Fibroblast of pulmonary artery (primary cell): ENCODE data around the gene MAFB.

ENCODE experiments used
- DNase-seq: peaks from one replicate; pipeline ENCODE4 v3.0.0-alpha.2; 2010; ENCODE audit warnings: low read depth
- H3K4me3 ChIP-seq: replicated peaks from 2 replicates; pipeline ENCODE4 v1.5.1; 2011; ENCODE audit warnings: low read depth, mild to moderate bottlenecking, control low read depth, low read length, moderate library complexity
- TF ChIP-seq, protein P1 (sequence below): IDR thresholded peaks from 2 replicates; pipeline ENCODE4 v1.5.1; 2011; ENCODE audit warnings: mild to moderate bottlenecking, control low read depth, low read length, inconsistent platforms; ENCODE audit errors: missing control alignments

Gene MAFB

GRCh38 chr20:40652441-40652987, 36.5 kb downstream of the MAFB start:
- no peak for DNase-seq

GRCh38 chr20:40651151-40651550, 37.9 kb downstream of the MAFB start:
- TF ChIP-seq, protein P1, sequence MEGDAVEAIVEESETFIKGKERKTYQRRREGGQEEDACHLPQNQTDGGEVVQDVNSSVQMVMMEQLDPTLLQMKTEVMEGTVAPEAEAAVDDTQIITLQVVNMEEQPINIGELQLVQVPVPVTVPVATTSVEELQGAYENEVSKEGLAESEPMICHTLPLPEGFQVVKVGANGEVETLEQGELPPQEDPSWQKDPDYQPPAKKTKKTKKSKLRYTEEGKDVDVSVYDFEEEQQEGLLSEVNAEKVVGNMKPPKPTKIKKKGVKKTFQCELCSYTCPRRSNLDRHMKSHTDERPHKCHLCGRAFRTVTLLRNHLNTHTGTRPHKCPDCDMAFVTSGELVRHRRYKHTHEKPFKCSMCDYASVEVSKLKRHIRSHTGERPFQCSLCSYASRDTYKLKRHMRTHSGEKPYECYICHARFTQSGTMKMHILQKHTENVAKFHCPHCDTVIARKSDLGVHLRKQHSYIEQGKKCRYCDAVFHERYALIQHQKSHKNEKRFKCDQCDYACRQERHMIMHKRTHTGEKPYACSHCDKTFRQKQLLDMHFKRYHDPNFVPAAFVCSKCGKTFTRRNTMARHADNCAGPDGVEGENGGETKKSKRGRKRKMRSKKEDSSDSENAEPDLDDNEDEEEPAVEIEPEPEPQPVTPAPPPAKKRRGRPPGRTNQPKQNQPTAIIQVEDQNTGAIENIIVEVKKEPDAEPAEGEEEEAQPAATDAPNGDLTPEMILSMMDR, result no peak
- DNase-seq, result peak; percentile 69
- no peak overlapping the region for H3K4me3 ChIP-seq

More at GRCh38 chr20:40652441-40652987, 36.5 kb downstream of the MAFB start:
- TF ChIP-seq, protein P1, result no peak
- H3K4me3 ChIP-seq, result no peak overlapping the region

- DNase-seq, result peak; percentile 22
- TF ChIP-seq, protein P1, result no peak
- H3K4me3 ChIP-seq, result no peak overlapping the region
Observed at GRCh38 chr20:40650707-40651106, 38.3 kb downstream of the MAFB start.

DNA sequence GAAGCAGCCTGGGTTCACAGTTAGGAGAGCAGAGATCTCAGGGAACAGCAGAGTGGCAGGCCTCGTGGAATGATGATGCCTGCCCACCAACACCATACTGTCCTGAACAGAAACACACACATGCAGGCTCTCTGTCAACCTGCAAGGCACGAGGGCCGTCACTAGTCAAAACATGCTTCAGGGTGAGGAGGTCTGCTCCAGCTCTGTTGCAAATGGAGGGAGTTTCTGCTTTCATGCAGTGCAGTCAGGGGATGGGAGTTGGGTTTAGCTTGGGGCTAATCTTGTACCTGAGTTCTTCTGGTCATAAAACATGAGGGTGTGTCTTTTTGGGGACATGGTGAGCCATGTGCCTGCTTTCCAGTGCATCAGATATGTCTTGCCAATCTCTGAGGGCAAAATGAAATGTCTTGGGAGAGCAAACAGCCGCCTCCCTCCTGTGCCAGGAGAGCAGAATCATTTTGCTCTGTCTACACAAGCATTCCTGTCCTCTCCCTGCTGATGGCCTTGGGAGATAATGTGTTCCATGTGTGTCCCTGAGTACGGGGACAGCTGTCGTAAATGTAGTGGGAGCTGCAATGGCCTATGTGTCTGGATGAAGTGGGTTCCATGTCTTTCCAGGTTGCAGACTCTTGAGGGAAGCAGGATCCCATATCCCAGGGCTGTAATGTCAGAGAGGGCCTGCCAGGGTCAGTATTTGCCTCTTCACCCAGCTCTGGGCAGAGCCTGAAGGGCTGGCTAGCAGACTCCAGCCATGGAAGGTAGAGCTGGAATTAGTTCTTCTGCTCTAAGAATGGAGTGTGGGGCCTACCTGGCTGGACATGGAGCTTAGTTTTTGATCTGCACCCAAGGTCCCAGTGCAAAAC, 40.6 kb downstream of the MAFB start:
- DNase-seq, result no peak
- TF ChIP-seq, protein P1, result no peak
- no peak overlapping the region for H3K4me3 ChIP-seq

DNA sequence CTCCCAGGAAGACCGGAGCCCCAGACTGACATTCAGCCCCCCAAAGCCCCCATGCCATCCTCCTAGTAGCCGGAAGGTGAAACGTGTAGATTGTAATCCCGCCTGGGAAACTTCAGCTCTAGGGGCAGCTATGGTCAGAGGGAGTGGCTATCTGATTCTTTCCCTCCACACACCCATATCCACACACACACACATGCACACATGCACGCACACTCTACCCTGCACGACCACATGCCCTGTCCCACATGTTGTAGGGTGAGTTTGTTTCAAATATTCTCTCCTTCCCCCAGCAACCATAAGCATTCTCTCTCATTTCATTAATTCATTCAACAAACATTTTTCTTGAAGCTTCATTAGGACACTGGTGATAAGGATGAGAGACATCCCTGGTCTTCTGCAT, 42.2 kb downstream of the MAFB start:
- TF ChIP-seq, protein P1, result no peak
- DNase-seq, result no peak
- no peak overlapping the region for H3K4me3 ChIP-seq

DNA sequence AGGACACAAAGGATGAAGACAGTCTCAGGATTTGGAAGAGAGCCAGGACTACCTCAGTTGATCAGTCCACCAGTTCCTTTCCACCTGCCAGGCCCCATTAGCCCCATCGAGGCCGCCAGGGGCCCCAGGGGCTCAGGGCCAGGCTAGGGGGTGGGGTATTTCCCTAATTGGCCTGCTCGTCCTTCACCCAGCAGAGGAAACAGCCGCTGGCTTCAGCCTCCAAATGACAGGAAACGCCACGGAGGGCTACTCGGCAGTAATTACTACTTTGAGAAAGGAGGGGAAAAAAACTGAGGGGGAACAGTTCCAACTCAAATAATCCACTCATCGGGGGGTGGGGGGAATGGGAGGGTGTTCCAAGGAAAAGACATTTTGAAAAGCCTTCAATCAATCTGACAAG, 42.7 kb downstream of the MAFB start:
- no peak overlapping the region for H3K4me3 ChIP-seq
- DNase-seq, result no peak
- TF ChIP-seq, protein P1, result no peak

- TF ChIP-seq, protein P1, result no peak
- no peak overlapping the region for H3K4me3 ChIP-seq
- DNase-seq, result no peak
Observed at GRCh38 chr20:40644863-40645262, 44.2 kb downstream of the MAFB start.
